GM12892 (cell line): ENCODE results near the gene C2CD5.

Experiments
- POLR2A ChIP-seq: IDR thresholded peaks from 2 replicates; pipeline ENCODE4 v1.6.1; 2011; ENCODE audit warnings: low read depth, low read length, control low read depth
- POLR2AphosphoS5 ChIP-seq: IDR thresholded peaks from 2 replicates; pipeline ENCODE4 v1.6.1; 2011; ENCODE audit warnings: low read depth, low read length, control low read depth
- TAF1 ChIP-seq: IDR thresholded peaks from 2 replicates; pipeline ENCODE4 v1.6.1; 2011; ENCODE audit warnings: low read depth, mild to moderate bottlenecking, control low read depth, low read length, borderline replicate concordance

DNA sequence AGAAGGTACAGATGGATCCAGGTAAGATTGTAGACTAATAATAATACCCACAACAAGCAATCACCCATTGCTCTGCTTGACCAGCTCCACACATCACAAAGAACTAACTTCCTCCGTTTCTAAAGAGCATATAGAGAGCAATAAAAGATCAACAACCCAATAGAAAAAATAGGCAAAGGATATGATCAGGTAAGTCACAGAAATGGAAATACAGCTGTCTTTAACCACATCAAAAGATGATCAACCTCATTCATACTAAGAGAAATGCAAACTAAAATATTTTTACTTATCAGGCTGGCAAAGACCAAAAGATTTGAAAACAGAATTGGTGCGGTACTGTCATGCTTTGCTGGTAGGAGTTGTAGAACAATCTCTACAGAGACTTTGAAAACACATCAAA lies 8.9 kb downstream of the C2CD5 start:
- TF ChIP-seq POLR2A (no peak), POLR2AphosphoS5 (no peak), TAF1 (no peak)
